Prostate gland (tissue), 1 donor: Measurements from ENCODE around the gene PTEN.

Experiments used
- POLR2A ChIP-seq: fragments of 450-650 bp; IDR thresholded peaks from one replicate; pipeline ENCODE4 v1.6.1; 2016; ENCODE audit warnings: antibody characterized with exemption, mild to moderate bottlenecking
- POLR2AphosphoS5 ChIP-seq: sonication (generic); formaldehyde crosslinking; IDR thresholded peaks from one replicate; pipeline ENCODE4 v1.6.1; 2017; ENCODE audit warnings: antibody characterized with exemption

- TF ChIP-seq POLR2A: no peak
- TF ChIP-seq POLR2AphosphoS5: no peak
Observed at GRCh38 chr10:87927091-87927490, 63.7 kb downstream of the PTEN start.
